Cardiac muscle cell (in vitro differentiated cells and primary cell): Measurements from ENCODE around the gene TRDN. TPM values are rescaled to one million over a fixed set of nuclear protein-coding genes. Genes with fewer than 3 reads are reported as not detected.

Source experiments
- DNase-seq, 2 donors: peaks; one replicate each; pipeline versions ENCODE4 v3.0.0 to v3.0.0-alpha.2; 2010 to 2017; ENCODE audit warnings: low read depth in 1 of 2, low spot score in 1 of 2
- H3K27ac ChIP-seq: fragments of 200-600 bp; sonication (generic); 2 replicates; pipeline ENCODE4 v1.5.1; 2016
- H3K27me3 ChIP-seq: fragments of 200-600 bp; sonication (generic); 2 replicates; pipeline ENCODE4 v1.6.0; 2016; ENCODE audit warnings: control low read depth
- H3K36me3 ChIP-seq: fragments of 200-600 bp; sonication (generic); 2 replicates; pipeline ENCODE4 v1.5.1; 2016; ENCODE audit warnings: control low read depth
- H3K4me1 ChIP-seq: fragments of 200-600 bp; sonication (generic); 2 replicates; pipeline ENCODE4 v1.8.1; 2017; ENCODE audit warnings: low read depth, mild to moderate bottlenecking, mixed run types
- H3K4me3 ChIP-seq: fragments of 200-600 bp; sonication (generic); 2 replicates; pipeline ENCODE4 v1.5.1; 2016; ENCODE audit warnings: mild to moderate bottlenecking
- H3K9me3 ChIP-seq: fragments of 200-600 bp; sonication (generic); 2 replicates; pipeline ENCODE4 v1.5.1; 2017; ENCODE audit warnings: low read depth, mild to moderate bottlenecking, control low read depth
- CTCF ChIP-seq: IDR thresholded peaks from 2 replicates; pipeline ENCODE4 v1.5.1; 2012; ENCODE audit warnings: low read depth, mild to moderate bottlenecking, low read length
- polyA plus RNA-seq: library from polyadenylated mRNA; unstranded; fragments of >200 nt; fragmentation: Nextera tagmentation; extraction: Ambion mirVana; gene quantifications from 2 replicates; pipeline ENCODE4 v1.2.1, GENCODE V29; 2016
- total RNA-seq: library from RNA; depleted of rRNA; stranded (reverse); fragments of >200 nt; gene quantifications from 2 replicates; pipeline ENCODE4 v1.2.3, GENCODE V29; 2016

The TRDN gene
- total and polyA plus RNA-seq, 2 experiments from 2014 or later: 58.0 to 200 TPM

DNA sequence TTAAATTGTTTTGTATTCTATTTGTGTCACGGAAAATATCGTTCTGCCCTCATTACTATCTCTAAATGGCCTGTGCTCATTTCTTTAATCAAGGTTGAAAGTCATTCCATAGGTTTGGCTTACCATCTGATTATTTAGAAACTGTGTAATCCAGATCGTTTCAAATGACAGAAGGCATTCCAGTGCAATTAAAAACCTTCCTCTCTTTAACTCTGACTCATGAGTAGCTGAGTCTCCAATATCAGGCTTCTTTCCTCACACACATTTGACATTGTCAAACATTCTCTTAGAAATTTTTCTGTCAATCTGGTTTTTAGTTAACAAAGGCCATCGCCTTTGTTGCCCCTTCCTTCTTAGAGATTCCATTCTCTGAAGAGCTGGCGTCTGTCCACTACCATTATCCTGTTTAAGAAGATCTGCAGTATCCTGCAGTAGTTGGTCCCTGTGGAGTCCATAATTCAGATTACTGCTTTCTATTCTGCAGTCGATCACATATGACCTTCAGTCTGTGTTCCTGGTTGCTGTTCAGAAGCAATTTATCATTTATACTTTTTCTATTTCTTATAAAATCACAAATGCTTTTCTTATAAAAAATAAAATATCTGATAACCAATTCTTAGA lies 3.9 kb upstream of the TRDN start:
- Histone ChIP-seq H3K27me3 (no peaks in the 10 kb centered on the region), H3K27ac (no peak overlapping the region), H3K36me3 (no peaks in the 10 kb centered on the region), H3K9me3 (no peaks in the 10 kb centered on the region), H3K4me1 (peaks cover 39% of the 10 kb centered on the region), H3K4me3 (no peak overlapping the region)
- no peak for TF ChIP-seq CTCF
- DNase-seq: no peak

GRCh38 chr6:123638865-123639264 lies 2.1 kb upstream of the TRDN start:
- Histone ChIP-seq H3K4me1 (peaks cover 41% of the 10 kb centered on the region), H3K36me3 (no peaks in the 10 kb centered on the region), H3K4me3 (no peak overlapping the region), H3K9me3 (no peaks in the 10 kb centered on the region), H3K27ac (peak overlapping the region; percentile 93), H3K27me3 (no peaks in the 10 kb centered on the region)
- TF ChIP-seq CTCF: no peak
- peak in 1 of 2 donors; percentile 25 for DNase-seq

DNA sequence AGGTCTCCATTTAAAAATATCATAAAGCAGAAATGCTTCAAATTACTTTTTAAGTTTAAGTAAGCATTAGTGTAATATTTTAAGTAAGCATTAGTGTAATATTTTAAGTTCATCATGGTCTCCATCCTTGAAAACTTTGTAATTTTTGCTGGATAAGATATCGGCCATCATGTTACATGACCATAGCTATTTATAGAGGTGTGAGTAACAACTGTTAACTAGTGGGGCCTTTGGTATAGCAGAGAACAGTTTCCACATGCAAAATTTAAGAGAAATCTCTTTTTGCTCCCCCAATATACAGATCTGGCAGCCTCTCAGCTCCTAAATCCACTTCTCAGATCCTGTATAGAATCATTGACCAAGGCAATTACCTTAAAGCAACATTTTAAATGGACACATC lies 468 bp downstream of the TRDN start:
- Histone ChIP-seq H3K4me1 (peaks cover 62% of the 10 kb centered on the region), H3K36me3 (no peaks in the 10 kb centered on the region), H3K27me3 (no peaks in the 10 kb centered on the region), H3K27ac (peak overlapping the region; percentile 93), H3K9me3 (no peaks in the 10 kb centered on the region), H3K4me3 (peak overlapping the region; percentile 69)
- DNase-seq: peak in 1 of 2 donors; percentile 49
- TF ChIP-seq CTCF: no peak

DNA sequence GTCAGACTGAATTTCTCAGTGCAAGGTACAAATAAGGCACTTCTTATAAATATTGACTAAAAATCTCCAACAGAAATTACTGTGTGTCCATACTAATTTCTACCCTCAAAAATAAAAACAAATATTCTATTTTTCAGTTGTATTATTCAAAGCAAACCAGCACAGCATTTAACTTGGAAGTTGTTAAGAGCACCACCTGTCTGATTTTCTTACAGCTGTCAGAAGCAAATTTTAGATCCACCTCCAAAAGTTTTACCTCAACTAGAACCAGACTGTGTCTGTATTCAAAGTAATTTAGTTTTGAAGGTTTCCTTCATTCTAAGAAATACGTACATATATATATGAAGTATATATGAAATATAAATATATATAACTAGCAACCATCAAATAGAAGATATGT lies 1.2 kb downstream of the TRDN start:
- Histone ChIP-seq H3K9me3 (no peaks in the 10 kb centered on the region), H3K27ac (peak overlapping the region; percentile 93), H3K4me3 (peak overlapping the region; percentile 69), H3K36me3 (no peaks in the 10 kb centered on the region), H3K4me1 (peaks cover 64% of the 10 kb centered on the region), H3K27me3 (no peaks in the 10 kb centered on the region)
- TF ChIP-seq CTCF: no peak
- no peak for DNase-seq

GRCh38 chr6:123635144-123635543 lies 1.6 kb downstream of the TRDN start:
- TF ChIP-seq CTCF: no peak
- Histone ChIP-seq H3K4me1 (peaks cover 68% of the 10 kb centered on the region), H3K4me3 (peak overlapping the region; percentile 69), H3K9me3 (no peaks in the 10 kb centered on the region), H3K27ac (peak overlapping the region; percentile 93), H3K36me3 (no peaks in the 10 kb centered on the region), H3K27me3 (no peaks in the 10 kb centered on the region)
- DNase-seq: peak in 1 of 2 donors; percentile 30

GRCh38 chr6:123632641-123633040 lies 4.1 kb downstream of the TRDN start:
- Histone ChIP-seq H3K9me3 (no peaks in the 10 kb centered on the region), H3K4me3 (no peak overlapping the region), H3K4me1 (peaks cover 65% of the 10 kb centered on the region), H3K27ac (no peak overlapping the region), H3K36me3 (no peaks in the 10 kb centered on the region), H3K27me3 (no peaks in the 10 kb centered on the region)
- no peak for DNase-seq
- TF ChIP-seq CTCF: no peak
